ENCODE data around the gene ADGRG6.

DNA sequence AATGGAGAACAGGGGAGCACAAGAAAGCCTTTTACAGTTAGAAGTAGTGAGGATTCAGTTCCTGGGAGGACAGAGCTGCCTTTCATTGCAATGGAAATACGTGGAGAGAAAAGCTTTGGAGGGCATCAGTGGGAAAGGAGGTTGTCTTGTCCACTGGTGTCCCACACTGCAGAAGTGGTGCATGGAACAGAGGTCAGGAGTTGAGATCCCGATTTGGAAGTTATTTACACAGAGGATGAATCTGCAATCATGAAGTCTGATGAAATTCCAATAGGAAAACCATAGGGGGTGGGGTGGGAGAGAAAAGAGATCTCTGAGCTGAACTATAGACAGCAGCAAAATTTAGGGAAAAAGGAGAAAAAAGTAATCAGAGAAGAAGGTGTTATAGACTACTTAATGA, 33.6 kb downstream of the ADGRG6 start:
- TF ChIP-seq, protein P1, sequence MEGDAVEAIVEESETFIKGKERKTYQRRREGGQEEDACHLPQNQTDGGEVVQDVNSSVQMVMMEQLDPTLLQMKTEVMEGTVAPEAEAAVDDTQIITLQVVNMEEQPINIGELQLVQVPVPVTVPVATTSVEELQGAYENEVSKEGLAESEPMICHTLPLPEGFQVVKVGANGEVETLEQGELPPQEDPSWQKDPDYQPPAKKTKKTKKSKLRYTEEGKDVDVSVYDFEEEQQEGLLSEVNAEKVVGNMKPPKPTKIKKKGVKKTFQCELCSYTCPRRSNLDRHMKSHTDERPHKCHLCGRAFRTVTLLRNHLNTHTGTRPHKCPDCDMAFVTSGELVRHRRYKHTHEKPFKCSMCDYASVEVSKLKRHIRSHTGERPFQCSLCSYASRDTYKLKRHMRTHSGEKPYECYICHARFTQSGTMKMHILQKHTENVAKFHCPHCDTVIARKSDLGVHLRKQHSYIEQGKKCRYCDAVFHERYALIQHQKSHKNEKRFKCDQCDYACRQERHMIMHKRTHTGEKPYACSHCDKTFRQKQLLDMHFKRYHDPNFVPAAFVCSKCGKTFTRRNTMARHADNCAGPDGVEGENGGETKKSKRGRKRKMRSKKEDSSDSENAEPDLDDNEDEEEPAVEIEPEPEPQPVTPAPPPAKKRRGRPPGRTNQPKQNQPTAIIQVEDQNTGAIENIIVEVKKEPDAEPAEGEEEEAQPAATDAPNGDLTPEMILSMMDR (conservative IDR thresholded peaks at IDR 0.05; ENCODE audit: low read depth, low read length) = no peak
- TF ChIP-seq EZH2 (IDR thresholded peaks at IDR 0.05; ENCODE audit: borderline replicate concordance, low read depth, low read length, poor library complexity, severe bottlenecking) = no peak

Measured in A673 (cell line).